Muscle layer of colon (tissue), 2 donors: Measurements from ENCODE around the gene LOC101059915.
"Not testable (repeated sequence)": the region's sequence is repeated elsewhere in the genome, so short reads cannot be mapped to it uniquely, and the experiment has no call there.

Experiments used
- H3K27ac ChIP-seq: one replicate; pipeline ENCODE4 v1.7.0; 2013; ENCODE audit warnings: low read depth, mild to moderate bottlenecking, low read length, moderate library complexity
- H3K27me3 ChIP-seq, 2 donors: one replicate each; pipeline ENCODE4 v1.7.0; 2013; ENCODE audit warnings: low read length in 2 of 2, mild to moderate bottlenecking in 2 of 2; ENCODE audit not compliant: insufficient read depth in 2 of 2, control insufficient read depth in 1 of 2
- H3K36me3 ChIP-seq: one replicate; pipeline ENCODE4 v1.7.0; 2013; ENCODE audit warnings: mild to moderate bottlenecking, low read length; ENCODE audit not compliant: insufficient read depth
- H3K4me1 ChIP-seq: one replicate; pipeline ENCODE4 v1.7.0; 2013; ENCODE audit warnings: mild to moderate bottlenecking, low read length; ENCODE audit not compliant: insufficient read depth
- H3K4me3 ChIP-seq, 2 donors: one replicate each; pipeline ENCODE4 v1.7.0; 2013; ENCODE audit warnings: low read length in 2 of 2, low read depth in 1 of 2, mild to moderate bottlenecking in 1 of 2, moderate library complexity in 1 of 2
- H3K9ac ChIP-seq: one replicate; pipeline ENCODE4 v1.7.0; 2013; ENCODE audit warnings: low read length
- H3K9me3 ChIP-seq: one replicate; pipeline ENCODE4 v1.7.0; 2013; ENCODE audit warnings: mild to moderate bottlenecking, low read length
- donor health status: abdominal sarcoma.
- donor health status: Adenocarcinoma of cecum.

Gene LOC101059915

DNA sequence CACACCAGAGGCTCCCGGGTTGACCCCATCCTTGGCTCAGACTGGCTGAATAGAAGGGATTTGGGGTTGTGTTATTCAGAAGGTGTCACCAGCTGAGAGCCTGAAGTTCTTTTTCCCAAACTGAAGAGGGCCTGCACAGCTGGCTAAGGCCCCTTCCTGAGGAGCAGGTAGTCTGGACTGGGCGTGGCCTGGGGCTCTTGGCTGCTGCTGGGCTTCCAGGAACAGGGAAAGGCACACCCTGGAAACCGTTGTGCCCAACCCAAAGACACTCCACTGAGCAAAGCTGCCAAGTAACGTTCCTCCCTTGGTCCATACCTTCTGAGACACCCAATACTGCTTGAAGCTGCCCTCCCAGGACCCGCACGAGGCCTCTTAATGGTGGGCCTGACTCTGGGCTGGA, 40.8 kb upstream of the LOC101059915 start:
- Histone ChIP-seq H3K4me1 (peaks cover 19% of the 10 kb centered on the region), H3K4me3 (no peak overlapping the region), H3K9ac (no peak overlapping the region), H3K36me3 (no peaks in the 10 kb centered on the region), H3K27ac (no peak overlapping the region), H3K9me3 (no peaks in the 10 kb centered on the region), H3K27me3 (no peaks in the 10 kb centered on the region)

DNA sequence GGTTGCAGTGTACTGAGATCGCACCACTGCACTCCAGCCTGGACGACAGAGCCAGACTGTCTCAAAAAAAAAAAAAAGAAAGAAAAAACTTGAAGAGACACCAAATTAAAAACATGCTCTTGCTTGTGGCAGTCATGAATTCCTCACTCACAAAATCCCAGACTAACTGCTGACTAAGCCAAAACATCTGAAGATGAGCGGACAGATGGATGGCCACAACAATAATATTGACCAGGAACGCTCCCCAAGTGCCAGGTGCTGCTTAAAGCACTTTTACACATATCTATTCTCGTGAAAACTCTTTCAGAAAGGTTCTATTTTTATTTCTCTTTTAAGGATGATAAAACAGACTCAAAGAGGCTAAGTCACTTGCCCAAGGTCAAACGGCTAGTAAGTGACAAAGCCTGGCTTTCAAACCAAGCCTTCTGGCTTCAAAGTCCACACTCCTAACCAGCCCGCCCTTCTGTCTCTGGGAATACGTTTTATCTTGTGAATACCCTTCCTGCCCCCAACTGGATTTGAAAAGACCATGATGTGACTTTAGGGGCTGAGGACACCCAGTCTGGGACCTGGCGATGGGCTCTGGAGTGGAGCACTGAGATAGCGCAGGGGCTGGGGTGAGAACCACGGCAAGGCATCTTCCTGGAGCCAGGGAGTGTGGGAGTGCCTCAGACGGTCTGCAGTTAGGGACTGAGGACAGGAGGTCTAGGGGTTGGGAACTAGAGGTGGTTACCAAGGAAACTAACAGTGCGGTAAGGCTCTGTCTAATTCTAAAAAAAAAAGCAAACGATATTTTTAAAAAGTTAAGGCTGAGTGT, 39.5 kb upstream of the LOC101059915 start:
- H3K36me3 ChIP-seq, result no peaks in the 10 kb centered on the region
- no peak overlapping the region for H3K4me3 ChIP-seq
- H3K27me3 ChIP-seq, result no peaks in the 10 kb centered on the region
- H3K27ac ChIP-seq, result no peak overlapping the region
- no peak overlapping the region for H3K9ac ChIP-seq
- H3K4me1 ChIP-seq, result peaks cover 7% of the 10 kb centered on the region
- no peaks in the 10 kb centered on the region for H3K9me3 ChIP-seq

DNA sequence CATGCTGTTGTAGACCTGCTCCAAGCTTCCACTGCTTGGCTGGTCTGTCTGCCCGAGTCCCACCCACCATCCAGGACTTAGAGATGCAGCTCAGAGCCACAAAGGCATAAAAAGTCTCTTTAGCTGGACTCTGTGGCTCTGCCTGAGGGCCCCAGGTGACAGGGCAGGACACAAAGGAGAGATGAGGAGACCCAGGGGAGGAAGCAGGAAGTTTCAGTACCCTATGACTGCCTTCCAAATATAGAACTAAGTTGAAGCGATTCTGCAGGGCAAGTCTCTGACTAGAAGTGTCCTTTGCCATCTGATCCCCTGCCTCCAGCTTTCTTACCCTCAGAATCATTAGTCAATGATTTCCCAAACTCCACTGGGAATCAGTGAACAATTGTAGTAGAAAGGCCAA, 37.9 kb upstream of the LOC101059915 start:
- H3K9ac ChIP-seq, result no peak overlapping the region
- no peak overlapping the region for H3K4me3 ChIP-seq
- H3K4me1 ChIP-seq, result no peaks in the 10 kb centered on the region
- no peak overlapping the region for H3K27ac ChIP-seq
- H3K27me3 ChIP-seq, result no peaks in the 10 kb centered on the region
- H3K9me3 ChIP-seq, result no peaks in the 10 kb centered on the region
- H3K36me3 ChIP-seq, result no peaks in the 10 kb centered on the region

DNA sequence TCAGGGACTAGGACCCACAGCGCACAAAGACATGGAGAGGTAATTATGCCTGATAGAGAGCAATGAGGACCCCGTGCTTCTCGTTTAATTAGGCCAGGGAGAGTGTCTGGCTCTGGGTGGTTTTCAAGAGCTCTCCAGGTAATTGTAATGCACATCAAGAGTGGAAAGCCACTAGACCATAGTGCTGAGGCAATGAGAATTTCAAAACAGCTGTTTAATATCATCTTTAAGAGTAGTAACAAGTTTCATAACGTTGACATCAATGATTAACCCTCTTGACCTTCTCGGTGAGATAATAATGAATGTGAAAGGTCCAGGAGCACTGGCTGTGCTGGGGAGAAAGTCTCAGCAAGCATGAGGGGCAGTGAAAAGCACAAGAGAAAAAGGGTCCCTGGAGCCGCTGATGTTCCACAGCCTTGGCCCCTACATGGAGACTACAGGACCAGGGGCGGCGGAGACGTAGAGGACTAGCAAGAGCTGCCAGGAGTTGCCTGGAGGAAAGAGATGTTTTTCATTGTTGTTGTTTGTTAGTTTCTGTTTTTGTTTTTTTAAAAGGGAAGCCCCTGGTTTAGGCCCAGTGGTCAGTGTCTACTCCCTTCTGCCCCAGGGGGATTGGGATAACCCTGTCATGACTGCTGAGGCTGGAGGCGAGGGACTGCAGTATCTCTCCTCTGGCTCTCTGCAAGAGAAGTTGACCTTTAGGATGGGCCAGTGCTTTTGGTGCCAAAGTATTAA, 34.3 kb upstream of the LOC101059915 start:
- peaks cover 8% of the 10 kb centered on the region for H3K4me1 ChIP-seq
- no peak overlapping the region for H3K27ac ChIP-seq

DNA sequence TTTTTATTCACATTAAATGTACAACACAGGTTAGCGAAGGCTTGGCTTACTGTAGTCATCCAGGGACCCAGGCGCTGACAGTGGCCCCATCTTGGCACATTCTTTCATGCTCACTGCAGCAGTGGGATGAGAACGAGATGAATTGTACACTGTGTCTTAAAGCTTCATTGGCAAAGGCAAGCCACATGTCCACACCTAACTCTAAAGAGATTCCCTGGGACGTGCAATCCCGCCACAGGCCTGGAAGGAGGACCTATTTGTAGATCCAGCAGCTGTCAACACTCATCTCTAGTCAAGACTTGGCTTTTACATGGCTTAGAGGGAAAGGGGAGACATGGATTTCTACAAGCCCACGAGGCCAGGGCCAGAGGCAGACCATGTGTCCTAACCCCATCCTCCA, 33.0 kb upstream of the LOC101059915 start:
- Histone ChIP-seq H3K9ac (no peak overlapping the region), H3K9me3 (no peaks in the 10 kb centered on the region), H3K4me1 (peaks cover 8% of the 10 kb centered on the region), H3K4me3 (no peak overlapping the region), H3K36me3 (no peaks in the 10 kb centered on the region), H3K27ac (no peak overlapping the region), H3K27me3 (peaks cover 0 to 4% of the 10 kb centered on the region in 2 donors)

More for the DNA sequence above, 34.3 kb upstream of the LOC101059915 start:
- no peak overlapping the region for H3K4me3 ChIP-seq
- no peaks in the 10 kb centered on the region for H3K9me3 ChIP-seq
- H3K9ac ChIP-seq, result no peak overlapping the region
- no peaks in the 10 kb centered on the region for H3K27me3 ChIP-seq
- H3K36me3 ChIP-seq, result no peaks in the 10 kb centered on the region

DNA sequence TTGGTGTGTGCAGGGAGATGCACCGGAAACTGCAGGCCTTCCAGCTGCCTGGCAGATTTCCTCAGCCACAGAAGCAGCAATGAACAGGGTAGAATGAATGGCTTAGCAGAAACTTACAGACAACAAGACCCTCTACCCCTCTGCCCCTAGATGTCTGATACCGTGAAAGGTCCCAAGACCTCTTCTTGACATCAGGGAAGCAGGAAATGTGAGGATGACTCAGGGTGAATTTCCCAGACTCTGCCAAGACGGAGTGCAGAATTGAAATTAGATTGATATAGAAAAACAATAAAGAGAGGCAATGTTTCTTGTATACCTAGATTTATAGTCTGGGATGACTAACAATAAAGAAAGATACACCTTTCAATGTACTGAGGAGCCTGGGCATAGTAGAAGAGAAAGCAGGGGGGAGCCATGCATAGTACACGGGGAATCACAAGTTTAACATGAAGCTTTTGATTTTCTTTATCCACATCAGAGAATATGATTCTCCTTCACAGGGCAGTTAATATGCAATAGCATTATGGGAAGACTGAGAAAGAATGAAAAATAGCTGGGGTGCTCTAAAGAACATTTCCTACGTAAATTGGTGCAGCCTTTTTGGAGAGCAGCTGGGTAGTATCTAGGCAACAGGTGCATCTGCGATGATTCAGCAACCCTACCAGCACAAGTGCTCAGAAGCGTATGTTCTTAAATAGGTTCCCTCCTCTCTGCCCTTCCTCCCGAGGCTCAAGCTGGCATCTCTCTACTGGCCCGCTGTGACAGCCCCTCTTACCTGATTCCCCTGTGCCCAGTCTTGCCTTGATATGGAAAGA, 30.7 kb upstream of the LOC101059915 start:
- Histone ChIP-seq H3K27ac (no peak overlapping the region), H3K4me3 (no peak overlapping the region), H3K36me3 (no peaks in the 10 kb centered on the region), H3K4me1 (peaks cover 8% of the 10 kb centered on the region), H3K27me3 (peaks cover 0 to 5% of the 10 kb centered on the region in 2 donors), H3K9me3 (no peaks in the 10 kb centered on the region), H3K9ac (no peak overlapping the region)

DNA sequence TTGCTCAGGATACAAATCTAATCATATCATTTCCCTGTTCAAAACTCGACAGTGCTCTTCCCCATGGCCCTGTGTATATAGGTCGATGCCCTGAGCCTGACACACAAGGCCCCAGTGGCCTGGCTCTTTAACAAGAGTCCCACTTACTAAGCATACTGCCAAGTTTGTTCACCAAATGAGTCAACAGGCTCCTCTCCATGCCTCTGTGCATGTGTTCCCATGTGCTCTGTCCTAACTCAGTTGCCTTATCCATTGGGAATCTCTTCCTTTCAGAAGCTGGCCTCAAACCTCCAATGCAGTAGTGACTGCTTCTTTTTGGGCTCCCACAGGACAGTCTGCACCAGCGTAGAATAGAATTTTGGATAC, 30.1 kb upstream of the LOC101059915 start:
- Histone ChIP-seq H3K27me3 (peaks cover 0 to 5% of the 10 kb centered on the region in 2 donors), H3K4me1 (peaks cover 8% of the 10 kb centered on the region), H3K9me3 (no peaks in the 10 kb centered on the region), H3K9ac (no peak overlapping the region), H3K4me3 (no peak overlapping the region), H3K36me3 (no peaks in the 10 kb centered on the region), H3K27ac (no peak overlapping the region)

DNA sequence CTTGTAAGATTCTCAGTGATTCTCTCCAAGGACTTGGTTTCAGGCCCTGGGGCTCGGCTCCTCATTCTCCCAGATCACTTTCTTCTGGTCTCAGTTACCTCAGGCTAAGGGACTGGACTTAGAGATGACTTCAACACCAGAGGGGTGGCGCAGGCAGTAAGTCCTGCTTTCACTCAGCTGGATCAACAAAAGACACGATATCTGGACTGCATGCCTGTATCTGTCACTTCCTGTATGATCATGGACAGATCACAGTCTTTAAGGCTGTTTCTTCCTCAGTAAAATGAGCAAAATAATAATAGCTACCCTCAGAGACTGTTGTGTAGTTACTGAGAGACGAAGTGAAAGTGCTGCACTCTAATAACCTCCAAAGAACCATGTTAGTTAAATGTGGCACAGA, 29.5 kb upstream of the LOC101059915 start:
- H3K27me3 ChIP-seq, result peaks cover 0 to 5% of the 10 kb centered on the region in 2 donors
- peaks cover 8% of the 10 kb centered on the region for H3K4me1 ChIP-seq
- no peak overlapping the region for H3K9ac ChIP-seq
- no peaks in the 10 kb centered on the region for H3K36me3 ChIP-seq
- no peaks in the 10 kb centered on the region for H3K9me3 ChIP-seq
- H3K4me3 ChIP-seq, result no peak overlapping the region
- no peak overlapping the region for H3K27ac ChIP-seq

DNA sequence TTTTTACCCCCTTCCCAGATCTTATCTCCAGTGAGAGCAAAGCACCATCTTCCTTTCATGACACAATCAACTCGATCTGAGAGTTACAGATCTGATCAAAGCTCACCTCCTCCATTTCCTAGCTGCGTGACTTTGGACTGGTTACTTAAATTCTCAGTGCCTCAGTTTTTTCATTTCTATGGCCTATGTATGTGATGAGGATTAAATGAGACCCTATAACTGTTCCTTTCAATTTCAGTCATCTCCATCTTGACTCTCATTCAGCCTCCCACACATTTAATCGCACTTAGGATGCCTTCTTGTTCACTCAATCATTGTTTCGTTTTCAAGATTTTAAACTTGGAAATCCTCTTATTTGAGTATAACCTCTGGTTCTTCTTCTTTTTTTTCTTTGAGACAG, 28.9 kb upstream of the LOC101059915 start:
- Histone ChIP-seq H3K9ac (no peak overlapping the region), H3K36me3 (no peaks in the 10 kb centered on the region), H3K9me3 (no peaks in the 10 kb centered on the region), H3K4me1 (peaks cover 8% of the 10 kb centered on the region), H3K27me3 (peaks cover 0 to 5% of the 10 kb centered on the region in 2 donors), H3K27ac (no peak overlapping the region), H3K4me3 (no peak overlapping the region)

DNA sequence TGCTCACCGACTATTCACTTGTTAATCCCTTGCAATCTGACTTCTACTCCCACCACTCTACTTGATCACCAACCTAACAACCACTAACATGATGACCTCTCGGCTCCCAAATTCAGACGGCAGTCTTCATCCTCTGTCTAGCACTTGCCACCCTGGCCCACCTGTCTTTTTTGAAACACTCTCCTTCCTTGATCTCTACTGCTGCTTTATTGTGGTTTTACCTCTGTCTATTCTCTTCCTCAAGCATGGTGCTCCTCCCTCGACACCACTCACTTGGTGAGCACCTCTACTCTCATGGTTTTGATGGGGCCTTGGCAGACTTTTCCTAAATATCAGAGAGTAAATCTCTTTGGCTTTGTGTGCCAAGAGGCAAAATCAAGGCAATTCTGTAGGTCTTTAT, 27.3 kb upstream of the LOC101059915 start:
- Histone ChIP-seq H3K27me3 (peaks cover 0 to 5% of the 10 kb centered on the region in 2 donors), H3K9me3 (no peaks in the 10 kb centered on the region), H3K27ac (no peak overlapping the region), H3K36me3 (no peaks in the 10 kb centered on the region), H3K9ac (no peak overlapping the region), H3K4me3 (no peak overlapping the region), H3K4me1 (peaks cover 8% of the 10 kb centered on the region)

DNA sequence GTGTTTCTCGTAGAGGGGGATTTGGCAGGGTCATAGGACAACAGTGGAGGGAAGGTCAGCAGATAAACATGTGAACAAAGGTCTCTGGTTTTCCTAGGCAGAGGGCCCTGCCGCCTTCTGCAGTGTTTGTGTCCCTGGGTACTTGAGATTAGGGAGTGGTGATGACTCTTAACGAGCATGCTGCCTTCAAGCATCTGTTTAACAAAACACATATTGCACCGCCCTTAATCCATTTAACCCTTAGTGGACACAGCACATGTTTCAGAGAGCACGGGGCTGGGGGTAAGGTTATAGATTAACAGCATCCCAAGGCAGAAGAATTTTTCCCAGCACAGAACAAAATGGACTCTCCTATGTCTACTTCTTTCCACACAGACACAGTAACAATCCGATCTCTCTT, 22.9 kb upstream of the LOC101059915 start:
- H3K4me3 ChIP-seq, H3K9me3 ChIP-seq, H3K36me3 ChIP-seq, H3K27me3 ChIP-seq, H3K9ac ChIP-seq, H3K4me1 ChIP-seq, H3K27ac ChIP-seq: not testable (repeated sequence)
